Osteoblast (primary cell): ENCODE data around the gene CAMK2A. TPM values are rescaled to one million over a fixed set of nuclear protein-coding genes. Genes with fewer than 3 reads are reported as not detected.

ENCODE experiments used
- DNase-seq: peaks from one replicate; pipeline ENCODE4 v3.0.0; 2011; ENCODE audit warnings: low spot score, mixed read lengths; ENCODE audit not compliant: insufficient read length; ENCODE audit errors: missing footprints
- H2AFZ ChIP-seq: 2 replicates; pipeline ENCODE4 v1.6.0; 2011; ENCODE audit warnings: mild to moderate bottlenecking, low read length
- H3K27ac ChIP-seq: 2 replicates; pipeline ENCODE4 v1.5.1; 2011; ENCODE audit warnings: mild to moderate bottlenecking, low read depth, low read length, moderate library complexity
- H3K27me3 ChIP-seq: 2 replicates; pipeline ENCODE4 v1.6.0; 2012; ENCODE audit warnings: mild to moderate bottlenecking, control low read depth, inconsistent platforms, low read length, moderate library complexity; ENCODE audit not compliant: insufficient read depth
- H3K36me3 ChIP-seq: 2 replicates; pipeline ENCODE4 v1.5.1; 2011; ENCODE audit warnings: mild to moderate bottlenecking, low read length, control low read depth, moderate library complexity; ENCODE audit not compliant: insufficient read depth
- H3K4me1 ChIP-seq: 2 replicates; pipeline ENCODE4 v1.5.1; 2011; ENCODE audit warnings: mild to moderate bottlenecking, low read length, control low read depth, moderate library complexity; ENCODE audit not compliant: insufficient read depth
- H3K4me2 ChIP-seq: 2 replicates; pipeline ENCODE4 v1.6.0; 2011; ENCODE audit warnings: mild to moderate bottlenecking, low read length; ENCODE audit not compliant: insufficient read depth
- H3K4me3 ChIP-seq: fragments of 200-600 bp; sonication (generic); 3 replicates; pipeline ENCODE4 v1.5.1; 2012; ENCODE audit warnings: mild to moderate bottlenecking, low read length, inconsistent platforms; ENCODE audit not compliant: insufficient read depth
- H3K79me2 ChIP-seq: 2 replicates; pipeline ENCODE4 v1.6.0; 2012; ENCODE audit warnings: mild to moderate bottlenecking, low read length, control low read depth, inconsistent platforms; ENCODE audit not compliant: insufficient read depth
- H3K9me3 ChIP-seq: 2 replicates; pipeline ENCODE4 v1.5.1; 2011; ENCODE audit warnings: low read depth, low read length, control low read depth
- H4K20me1 ChIP-seq: 2 replicates; pipeline ENCODE4 v1.6.0; 2012; ENCODE audit warnings: mild to moderate bottlenecking, low read length, control low read depth; ENCODE audit not compliant: insufficient read depth
- total RNA-seq: library from RNA; depleted of rRNA; stranded (reverse); fragments of >200 nt; gene quantifications from 2 replicates; pipeline ENCODE4 v1.2.3, GENCODE V29; 2012
- TF ChIP-seq, protein P1 (sequence below): IDR thresholded peaks from 2 replicates; pipeline ENCODE4 v1.5.1; 2011; ENCODE audit warnings: mild to moderate bottlenecking, low read depth, low read length, moderate library complexity; ENCODE audit errors: extremely low read depth

CAMK2A gene
- total RNA-seq, 1 donor = 0.36 TPM

DNA sequence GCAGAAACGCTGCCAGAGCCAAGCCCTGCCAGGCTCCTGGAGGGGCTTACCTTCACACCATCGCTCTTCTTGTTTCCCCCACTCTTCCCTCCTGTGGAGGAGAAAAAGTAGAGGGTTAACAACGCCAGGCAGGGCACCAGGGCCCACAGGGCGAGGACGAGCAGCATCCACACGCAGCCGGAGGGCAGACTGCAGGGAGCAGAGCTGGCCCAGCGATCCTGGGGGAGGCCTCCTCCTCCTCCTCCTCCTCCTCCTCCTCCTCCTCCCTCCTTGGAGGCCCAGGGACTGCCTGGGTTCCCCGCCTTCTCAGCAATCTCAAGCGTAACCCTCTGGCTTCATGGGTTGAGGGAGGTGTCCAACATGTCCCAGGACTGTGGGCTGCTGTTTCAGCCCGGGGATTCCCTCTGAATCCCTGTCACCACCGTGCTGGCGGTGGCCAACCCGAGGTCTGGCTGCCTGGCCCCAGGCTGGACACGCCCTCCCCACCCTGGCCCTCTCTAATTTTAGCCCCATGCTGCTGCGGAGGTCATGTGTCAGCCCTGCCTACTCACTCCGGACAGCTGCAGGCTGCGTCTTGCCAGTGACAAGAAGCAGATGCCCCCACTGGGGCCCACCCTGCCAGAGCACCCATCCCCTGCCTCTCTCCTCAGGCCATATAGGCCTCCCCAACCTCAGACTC lies 44.3 kb downstream of the CAMK2A start:
- no peak overlapping the region for H3K4me2 ChIP-seq

DNA sequence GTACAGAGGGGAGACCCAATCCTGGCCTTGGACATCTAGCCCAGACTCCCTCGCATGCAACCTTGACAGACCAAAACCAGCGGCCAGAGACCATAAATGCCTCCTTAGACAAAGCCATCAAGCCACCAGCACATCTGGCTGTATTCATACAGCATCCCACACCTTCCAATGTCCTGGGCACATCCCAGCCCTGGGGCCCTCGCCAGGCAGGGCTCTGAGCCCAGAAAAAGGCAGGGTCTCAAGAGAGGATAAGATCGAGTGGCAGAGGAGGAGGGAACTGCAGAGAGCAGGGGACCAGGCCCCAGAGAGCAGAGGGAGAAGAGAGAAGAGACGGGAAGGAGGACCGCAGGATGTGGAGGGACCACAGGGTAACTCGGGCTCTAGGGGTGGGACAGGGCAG lies 45.4 kb downstream of the CAMK2A start:
- Histone ChIP-seq H3K4me2 (no peak overlapping the region), H3K4me1 (no peaks in the 10 kb centered on the region), H2AFZ (no peak overlapping the region), H3K36me3 (no peaks in the 10 kb centered on the region), H3K4me3 (no peak overlapping the region), H4K20me1 (no peaks in the 10 kb centered on the region), H3K79me2 (no peaks in the 10 kb centered on the region), H3K27me3 (no peaks in the 10 kb centered on the region), H3K9me3 (no peaks in the 10 kb centered on the region), H3K27ac (no peak overlapping the region)
- TF ChIP-seq, protein P1, sequence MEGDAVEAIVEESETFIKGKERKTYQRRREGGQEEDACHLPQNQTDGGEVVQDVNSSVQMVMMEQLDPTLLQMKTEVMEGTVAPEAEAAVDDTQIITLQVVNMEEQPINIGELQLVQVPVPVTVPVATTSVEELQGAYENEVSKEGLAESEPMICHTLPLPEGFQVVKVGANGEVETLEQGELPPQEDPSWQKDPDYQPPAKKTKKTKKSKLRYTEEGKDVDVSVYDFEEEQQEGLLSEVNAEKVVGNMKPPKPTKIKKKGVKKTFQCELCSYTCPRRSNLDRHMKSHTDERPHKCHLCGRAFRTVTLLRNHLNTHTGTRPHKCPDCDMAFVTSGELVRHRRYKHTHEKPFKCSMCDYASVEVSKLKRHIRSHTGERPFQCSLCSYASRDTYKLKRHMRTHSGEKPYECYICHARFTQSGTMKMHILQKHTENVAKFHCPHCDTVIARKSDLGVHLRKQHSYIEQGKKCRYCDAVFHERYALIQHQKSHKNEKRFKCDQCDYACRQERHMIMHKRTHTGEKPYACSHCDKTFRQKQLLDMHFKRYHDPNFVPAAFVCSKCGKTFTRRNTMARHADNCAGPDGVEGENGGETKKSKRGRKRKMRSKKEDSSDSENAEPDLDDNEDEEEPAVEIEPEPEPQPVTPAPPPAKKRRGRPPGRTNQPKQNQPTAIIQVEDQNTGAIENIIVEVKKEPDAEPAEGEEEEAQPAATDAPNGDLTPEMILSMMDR = no peak
- no peak for DNase-seq

More for the DNA sequence above, 44.3 kb downstream of the CAMK2A start:
- Histone ChIP-seq H3K9me3 (no peaks in the 10 kb centered on the region), H3K79me2 (no peaks in the 10 kb centered on the region), H4K20me1 (no peaks in the 10 kb centered on the region), H3K27ac (no peak overlapping the region), H3K4me3 (no peak overlapping the region), H3K4me1 (no peaks in the 10 kb centered on the region), H2AFZ (peak overlapping the region; percentile 35), H3K36me3 (no peaks in the 10 kb centered on the region), H3K27me3 (no peaks in the 10 kb centered on the region)
- TF ChIP-seq, protein P1 = no peak
- DNase-seq = peak; percentile 95

DNA sequence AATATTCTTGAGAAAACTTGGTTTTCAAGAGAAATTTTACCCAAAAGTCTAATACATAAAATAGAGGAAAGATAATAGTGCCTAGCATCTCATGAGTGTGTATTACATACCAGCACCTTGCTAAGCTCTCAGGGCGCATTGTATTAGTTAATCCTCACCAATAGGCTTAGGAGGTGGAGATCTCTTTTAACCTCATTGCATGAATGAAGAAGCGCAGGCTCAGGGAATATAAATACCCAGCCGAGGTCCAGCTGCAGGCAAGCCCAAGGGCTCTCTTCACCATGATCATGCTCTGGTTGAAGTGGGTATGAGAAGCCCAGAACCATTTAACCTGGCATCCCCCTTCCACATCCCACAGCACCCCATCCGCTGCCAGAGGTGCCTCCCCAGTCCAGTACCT lies 46.0 kb downstream of the CAMK2A start:
- TF ChIP-seq, protein P1 = no peak
- no peaks in the 10 kb centered on the region for H3K9me3 ChIP-seq
- no peak overlapping the region for H3K4me3 ChIP-seq
- no peak overlapping the region for H2AFZ ChIP-seq
- H3K27ac ChIP-seq = no peak overlapping the region
- H3K4me2 ChIP-seq = no peak overlapping the region
- H4K20me1 ChIP-seq = no peaks in the 10 kb centered on the region
- no peak for DNase-seq
- no peaks in the 10 kb centered on the region for H3K27me3 ChIP-seq
- no peaks in the 10 kb centered on the region for H3K4me1 ChIP-seq
- no peaks in the 10 kb centered on the region for H3K36me3 ChIP-seq
- H3K79me2 ChIP-seq = no peaks in the 10 kb centered on the region

DNA sequence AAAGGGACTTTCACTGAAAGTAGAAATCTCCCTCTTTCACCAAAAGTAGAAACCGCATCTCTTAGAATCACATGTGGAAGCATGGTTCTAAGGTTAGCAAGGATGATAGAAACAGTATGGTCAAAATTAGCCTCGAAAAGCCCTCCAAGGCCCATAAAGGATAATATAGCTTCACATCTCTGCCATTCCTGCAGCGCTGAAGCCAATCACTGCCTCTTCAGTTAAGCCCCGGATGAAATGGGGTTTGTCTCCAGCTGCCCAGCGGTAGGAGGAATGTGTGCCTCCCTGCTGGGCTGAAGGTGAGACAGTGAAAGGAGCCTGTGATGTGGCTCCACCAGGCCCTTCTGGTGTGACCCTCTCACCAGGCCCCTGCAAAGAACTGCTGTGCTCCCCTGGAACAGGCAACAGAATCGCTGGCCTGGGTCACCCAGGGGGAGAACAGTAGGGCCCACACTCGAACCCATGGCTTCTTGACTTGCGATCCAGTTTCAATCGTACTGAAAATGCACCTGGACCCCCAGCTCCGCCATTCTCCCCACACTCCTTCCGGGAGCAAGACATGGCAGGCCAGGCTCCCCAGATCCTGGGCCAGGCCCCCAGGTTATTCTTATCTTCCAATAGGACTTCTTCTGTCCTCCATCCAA lies 47.2 kb downstream of the CAMK2A start:
- TF ChIP-seq, protein P1 = no peak
- Histone ChIP-seq H3K4me1 (no peaks in the 10 kb centered on the region), H3K36me3 (no peaks in the 10 kb centered on the region), H3K27me3 (no peaks in the 10 kb centered on the region), H3K4me2 (no peak overlapping the region), H2AFZ (no peak overlapping the region), H3K4me3 (no peak overlapping the region), H3K9me3 (no peaks in the 10 kb centered on the region), H4K20me1 (no peaks in the 10 kb centered on the region), H3K27ac (no peak overlapping the region), H3K79me2 (no peaks in the 10 kb centered on the region)
- DNase-seq = peak; percentile 32
